ENCODE results near the gene PLAGL1.
A peak's percentile ranks its signal among the peaks of the same experiment; 100 is the strongest.
"Not testable (repeated sequence)": the region's sequence is repeated elsewhere in the genome, so short reads cannot be mapped to it uniquely, and the experiment has no call there.

Gene PLAGL1, protein sequence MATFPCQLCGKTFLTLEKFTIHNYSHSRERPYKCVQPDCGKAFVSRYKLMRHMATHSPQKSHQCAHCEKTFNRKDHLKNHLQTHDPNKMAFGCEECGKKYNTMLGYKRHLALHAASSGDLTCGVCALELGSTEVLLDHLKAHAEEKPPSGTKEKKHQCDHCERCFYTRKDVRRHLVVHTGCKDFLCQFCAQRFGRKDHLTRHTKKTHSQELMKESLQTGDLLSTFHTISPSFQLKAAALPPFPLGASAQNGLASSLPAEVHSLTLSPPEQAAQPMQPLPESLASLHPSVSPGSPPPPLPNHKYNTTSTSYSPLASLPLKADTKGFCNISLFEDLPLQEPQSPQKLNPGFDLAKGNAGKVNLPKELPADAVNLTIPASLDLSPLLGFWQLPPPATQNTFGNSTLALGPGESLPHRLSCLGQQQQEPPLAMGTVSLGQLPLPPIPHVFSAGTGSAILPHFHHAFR

GRCh38 chr6:144008120-144008811 is at the start of gene PLAGL1:
PLAGL1 (minus strand) TSS chr6:144008259; CDS start chr6:143948136, 60,123 bp downstream.
- peak in 1 of 2 donors; percentile 19 for DNase-seq

GRCh38 chr6:144055121-144055931 is 47.3 kb upstream of the PLAGL1 start:
- DNase-seq = peak; percentile 24 to 64

DNA sequence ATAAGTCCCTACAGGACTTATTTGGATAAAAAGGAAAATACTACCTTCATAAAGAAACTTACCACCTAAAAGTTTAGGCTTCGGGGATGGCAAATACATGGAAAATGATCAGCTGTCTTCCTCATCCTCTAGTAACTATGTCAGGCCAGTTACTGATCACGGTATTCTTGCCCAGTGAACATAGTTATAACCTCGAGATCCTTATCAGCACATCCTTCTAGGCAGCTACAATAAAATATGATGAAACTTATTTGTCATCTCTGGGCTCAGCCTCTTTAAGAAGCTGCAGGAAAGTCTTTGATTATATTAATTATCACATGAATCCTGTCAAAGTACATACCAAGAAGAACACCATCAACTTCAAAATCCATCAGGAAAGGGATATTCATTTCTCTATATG is 45.5 kb upstream of the PLAGL1 start:
- no peak for DNase-seq

GRCh38 chr6:144052488-144052887 is 44.4 kb upstream of the PLAGL1 start:
- DNase-seq = no peak

- no peak for DNase-seq
Measured at GRCh38 chr6:144049386-144049785, 41.3 kb upstream of the PLAGL1 start.

DNA sequence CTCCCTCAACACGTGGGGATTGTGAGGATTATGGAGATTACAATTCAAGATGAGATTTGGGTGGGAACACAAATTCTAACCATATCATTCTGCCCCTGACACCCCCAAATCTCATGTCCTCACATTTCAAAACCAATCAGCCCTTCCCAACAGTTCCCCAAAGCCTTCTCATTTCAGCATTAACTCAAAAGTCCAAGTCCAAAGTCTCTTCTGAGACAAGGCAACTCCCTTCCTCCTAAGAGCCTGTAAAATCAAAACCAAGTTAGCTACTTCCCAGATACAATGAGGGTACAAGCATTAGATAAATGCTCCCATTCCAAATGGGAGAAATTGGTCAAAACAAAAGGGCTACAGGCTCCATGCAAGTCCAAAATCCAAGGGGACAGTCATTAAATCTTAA is 39.6 kb upstream of the PLAGL1 start:
- no peak for DNase-seq

- not testable (repeated sequence) for DNase-seq
Measured at GRCh38 chr6:144046672-144047071, 38.6 kb upstream of the PLAGL1 start.

- DNase-seq = not testable (repeated sequence)
Measured at GRCh38 chr6:144044989-144045388, 36.9 kb upstream of the PLAGL1 start.

DNA sequence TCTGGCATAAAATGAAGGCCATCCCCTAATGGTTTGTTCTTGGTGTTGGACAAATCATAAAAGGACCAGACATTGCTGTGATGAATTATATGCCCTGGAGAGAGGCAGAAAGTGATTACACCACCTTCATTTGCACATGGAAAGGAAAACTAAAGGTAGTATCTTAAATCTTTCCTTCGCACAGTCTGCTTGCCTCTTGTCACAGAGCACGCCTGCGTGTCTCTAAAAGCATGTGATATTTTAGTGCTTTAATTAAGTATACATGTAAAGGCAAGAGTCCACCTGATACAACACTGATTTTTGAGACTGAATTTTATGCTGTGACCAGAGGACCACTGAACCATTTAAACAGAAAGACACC is 28.8 kb upstream of the PLAGL1 start:
- no peak for DNase-seq

DNA sequence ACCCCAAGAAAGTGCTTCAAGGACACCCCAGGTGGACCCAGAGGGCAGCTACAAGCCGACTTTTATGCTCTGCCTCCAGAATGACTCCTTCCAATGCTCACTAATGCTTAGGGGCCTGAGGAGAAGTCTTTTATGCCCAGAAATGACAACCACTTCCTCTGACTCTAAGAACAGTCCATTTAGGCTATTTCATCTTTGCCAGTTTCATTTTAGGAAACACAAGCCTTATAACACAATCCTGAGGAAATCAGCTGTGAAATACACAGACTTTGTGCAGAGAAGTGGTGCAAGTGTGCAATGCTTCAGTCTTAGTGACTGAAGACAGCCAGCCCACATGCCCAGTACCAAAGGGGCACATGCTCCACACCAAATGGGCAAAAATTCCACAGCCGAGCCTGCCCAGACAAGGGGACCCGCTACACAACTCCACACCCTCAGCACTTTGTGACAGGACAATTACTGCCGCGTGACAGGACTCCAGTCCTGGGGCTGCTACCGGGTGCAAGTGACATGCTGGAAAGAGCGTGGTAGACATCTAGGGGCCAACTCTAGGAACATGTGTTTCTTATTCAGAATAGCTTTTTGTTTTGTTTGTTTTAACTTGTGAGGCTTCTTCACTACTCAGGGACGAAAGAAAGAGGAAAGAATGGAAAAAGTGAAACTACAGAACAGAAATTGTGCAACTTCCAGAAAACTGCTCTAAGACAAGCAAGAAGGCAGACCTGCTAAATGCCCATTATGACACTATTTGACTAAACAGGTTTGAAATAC is 28.2 kb upstream of the PLAGL1 start:
- DNase-seq = no peak

DNA sequence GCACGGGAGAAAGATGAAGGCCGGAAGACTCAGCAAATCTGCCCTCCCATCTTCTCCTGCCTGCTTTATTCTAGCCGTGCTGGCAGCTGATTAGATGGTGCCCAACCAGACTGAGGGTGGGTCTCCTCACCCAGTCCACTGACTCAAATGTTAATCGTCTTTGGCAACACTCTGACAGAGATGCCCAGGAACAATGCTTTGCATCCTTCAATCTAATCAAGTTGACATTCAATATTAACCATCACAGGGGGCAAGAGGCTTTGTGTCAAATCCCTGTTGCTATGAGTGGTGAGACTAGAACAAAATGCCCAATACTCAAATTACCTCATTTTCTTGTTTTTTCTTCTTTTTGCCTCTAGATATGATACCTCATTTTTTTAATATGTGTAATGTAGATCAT is 27.4 kb upstream of the PLAGL1 start:
- no peak for DNase-seq

GRCh38 chr6:144033816-144034735 is 26.0 kb upstream of the PLAGL1 start:
- no peak for DNase-seq

DNA sequence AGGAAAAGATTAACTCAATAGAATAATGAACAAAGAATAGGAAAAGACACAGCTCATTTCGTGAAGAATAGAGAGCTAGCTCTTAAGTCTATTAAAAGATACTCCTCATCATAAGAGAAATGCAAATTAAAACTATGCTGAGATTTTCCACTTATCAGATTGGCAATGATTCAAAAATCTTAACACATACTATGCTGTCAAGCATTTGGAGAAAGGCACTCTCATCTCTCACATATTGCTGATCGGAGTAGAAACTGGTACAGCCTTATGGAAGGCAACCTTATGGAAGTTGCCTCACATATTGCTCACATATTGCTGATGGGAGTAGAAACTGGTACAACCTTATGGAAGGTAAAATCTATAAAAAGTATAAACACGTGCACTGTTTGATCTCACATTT is 21.4 kb upstream of the PLAGL1 start:
- no peak for DNase-seq

DNA sequence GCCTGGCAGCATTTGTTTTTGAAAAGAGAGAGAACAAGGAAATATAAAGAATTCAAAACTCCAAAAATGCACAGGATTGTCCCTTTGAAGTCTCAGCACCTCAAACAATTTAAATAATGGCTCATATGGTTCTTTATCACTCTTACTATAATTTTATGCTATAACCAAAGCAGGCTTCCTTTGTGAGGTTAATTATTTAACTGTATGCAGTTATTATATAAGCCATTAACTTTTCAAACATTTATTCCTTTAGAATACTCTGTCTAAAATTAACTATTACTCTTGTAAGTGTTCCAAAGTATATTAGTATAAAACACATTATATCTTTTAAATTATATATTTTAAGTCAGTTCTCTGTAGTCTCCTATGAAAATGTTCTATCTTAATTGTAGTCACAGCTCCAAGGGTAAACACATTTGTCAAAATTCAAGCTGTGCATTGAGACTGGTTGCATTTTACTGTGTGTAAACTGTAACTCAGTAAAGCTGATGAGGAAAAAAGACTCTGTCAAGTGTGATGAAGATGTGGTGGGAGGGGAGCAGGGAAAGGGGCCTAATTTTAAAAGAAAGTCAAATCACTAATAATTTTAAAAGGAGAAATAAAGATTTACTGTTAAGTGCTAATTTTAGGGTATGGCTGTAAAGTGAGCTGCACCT is 20.0 kb upstream of the PLAGL1 start:
- DNase-seq = no peak

GRCh38 chr6:144023216-144023615 is 15.2 kb upstream of the PLAGL1 start:
- no peak for DNase-seq

GRCh38 chr6:144019929-144020328 is 11.9 kb upstream of the PLAGL1 start:
- DNase-seq = no peak

DNA sequence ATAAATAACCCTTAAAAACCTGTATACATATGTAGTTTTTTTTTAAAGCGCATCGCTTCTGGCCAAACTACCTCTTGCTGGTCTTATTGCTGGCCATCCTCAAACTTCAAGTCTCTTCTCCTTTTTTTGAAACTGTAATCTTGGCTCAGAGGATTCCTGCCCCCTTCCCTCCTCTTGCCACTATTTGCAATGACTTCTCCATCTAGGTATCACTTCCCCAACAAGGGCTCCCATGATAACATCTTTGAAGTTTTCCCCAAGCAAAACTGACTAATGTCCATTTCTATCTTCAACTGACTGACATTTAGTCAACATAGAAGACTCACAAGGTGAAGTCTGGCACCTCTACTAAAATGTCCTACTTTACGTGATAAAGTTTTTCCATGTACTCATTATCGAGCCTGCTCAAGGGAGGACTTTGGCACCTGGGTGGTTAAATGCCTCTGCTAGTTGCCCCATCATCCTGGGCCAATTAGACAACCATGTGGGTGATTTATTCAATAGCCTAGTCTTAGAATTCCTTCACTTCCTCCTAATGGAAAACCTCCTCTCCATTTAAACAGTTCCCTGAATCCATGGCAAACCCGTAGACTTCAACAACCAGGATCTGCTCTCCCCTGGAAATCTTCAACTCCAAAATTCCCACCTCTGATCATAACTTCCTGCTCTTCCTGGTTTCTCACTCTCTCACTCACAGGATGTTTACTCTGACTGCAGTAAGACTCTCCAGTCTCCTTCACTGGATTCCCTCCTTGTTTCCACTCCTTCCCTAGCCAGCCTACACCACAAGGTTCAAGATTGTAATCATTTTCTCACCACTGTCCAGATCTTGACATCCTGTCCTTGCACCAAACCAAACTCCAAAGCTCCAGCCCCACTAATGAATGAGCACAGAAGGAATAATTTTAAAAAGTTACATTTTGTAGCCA is 9.4 kb upstream of the PLAGL1 start:
- DNase-seq = no peak

DNA sequence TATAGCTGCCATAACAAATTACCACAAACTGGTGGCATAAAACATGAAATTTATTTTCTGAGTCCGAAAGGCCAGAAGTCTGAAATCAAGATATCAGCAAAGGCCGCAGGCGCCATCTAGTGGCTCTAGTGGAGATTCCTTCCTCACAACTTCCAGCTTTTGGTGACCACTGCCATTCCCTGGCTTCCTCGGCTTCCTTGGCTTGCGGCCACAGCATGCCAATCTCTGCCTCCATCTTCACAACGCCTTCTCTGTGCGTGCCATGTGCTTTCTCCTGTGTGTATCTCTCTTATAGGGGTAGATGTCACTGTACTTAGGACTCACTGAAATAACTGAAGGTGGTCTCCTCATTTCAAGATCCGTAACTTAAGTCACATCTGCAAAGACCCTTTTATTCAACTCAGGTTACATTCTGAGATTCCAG is 5.4 kb upstream of the PLAGL1 start:
- DNase-seq = peak; percentile 53 to 63

DNA sequence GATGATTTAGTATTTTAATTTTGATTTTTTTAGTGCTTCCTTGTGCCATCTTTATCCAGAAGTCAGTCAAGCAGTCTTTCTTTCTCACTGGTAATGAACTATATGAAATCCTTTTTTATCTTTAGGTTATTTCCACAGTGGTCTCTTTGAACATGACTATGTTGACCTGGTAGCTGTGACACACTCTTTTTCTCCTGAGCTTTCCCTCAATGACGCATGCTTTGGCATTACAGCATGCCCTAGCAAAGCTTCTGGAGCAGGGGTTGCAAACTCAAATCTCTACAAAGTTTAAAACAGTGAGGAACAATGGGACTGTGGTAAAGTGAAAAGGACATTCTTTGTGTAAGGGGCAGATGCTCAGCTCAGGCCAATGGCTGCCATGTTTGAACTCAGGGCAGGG is 4.5 kb upstream of the PLAGL1 start:
- DNase-seq = no peak

GRCh38 chr6:144009628-144010027 is 1.6 kb upstream of the PLAGL1 start:
- not testable (repeated sequence) for DNase-seq

Measured in CD4-positive, alpha-beta T cell treated with Interleukin-1 beta for 1 hour (primary cell).